ENCODE results near the gene FBLN2. TPM values are rescaled to one million over a fixed set of nuclear protein-coding genes. Genes with fewer than 3 reads are reported as not detected.

Gene FBLN2
- total RNA-seq, 1 donor from 2014 or later = 413 TPM

DNA sequence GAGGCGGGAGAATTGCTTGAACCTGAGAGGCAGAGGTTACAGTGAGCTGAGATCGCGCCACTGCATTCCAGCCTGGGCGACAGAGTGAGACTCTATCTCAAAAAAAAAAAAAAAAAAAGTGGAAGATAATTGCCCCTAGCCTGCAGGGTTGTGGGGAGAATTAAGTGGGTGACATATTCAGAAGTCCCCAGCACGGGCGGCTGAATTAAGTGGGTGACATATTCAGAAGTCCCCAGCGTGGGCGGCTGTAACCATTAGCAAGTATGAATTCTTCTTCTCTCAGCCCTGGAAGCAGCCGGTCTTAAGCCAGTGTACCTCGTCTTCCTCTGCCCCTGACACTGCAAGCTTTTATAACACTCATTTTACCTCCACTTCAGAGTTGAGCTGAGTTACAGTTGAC is 44.7 kb downstream of the FBLN2 start:
- Mint-ChIP-seq H3K27me3 (ENCODE audit: low read depth) (no peaks in the 10 kb centered on the region), H3K27ac (ENCODE audit: unreplicated experiment) (no peak overlapping the region), H3K9me3 (ENCODE audit: low read depth) (no peaks in the 10 kb centered on the region), H3K36me3 (ENCODE audit: low read depth) (peaks cover 4% of the 10 kb centered on the region), H3K4me3 (ENCODE audit: unreplicated experiment) (no peak overlapping the region), H3K4me1 (ENCODE audit: low read depth) (peaks cover 31% of the 10 kb centered on the region)
- no peak for DNase-seq (ENCODE audit: low spot score)
- no peak for TF ChIP-seq CTCF (IDR thresholded peaks at IDR 0.05)

DNA sequence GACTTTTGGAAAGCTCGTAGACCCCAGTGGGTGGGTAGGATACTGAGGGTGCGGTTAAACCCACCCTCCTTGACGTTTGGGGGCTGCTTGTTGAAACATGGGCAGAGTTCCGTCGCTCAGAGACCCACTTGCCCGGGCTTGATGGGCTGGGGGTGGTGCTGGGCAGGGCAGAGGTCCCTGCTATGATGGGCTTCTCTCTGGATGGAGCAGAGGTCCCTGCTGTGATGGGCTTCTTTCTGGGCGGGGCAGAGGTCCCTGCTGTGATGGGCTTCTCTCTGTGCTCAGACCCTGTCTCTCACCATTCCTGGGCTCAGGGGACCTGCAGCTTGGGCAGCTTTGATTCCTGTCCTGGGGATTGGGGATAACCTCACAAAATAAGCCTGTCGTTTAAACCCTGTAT is 45.2 kb downstream of the FBLN2 start:
- DNase-seq (ENCODE audit: low spot score) = no peak
- no peak overlapping the region for H3K4me3 Mint-ChIP-seq (ENCODE audit: unreplicated experiment)
- H3K4me1 Mint-ChIP-seq (ENCODE audit: low read depth) = peaks cover 31% of the 10 kb centered on the region
- no peak overlapping the region for H3K27ac Mint-ChIP-seq (ENCODE audit: unreplicated experiment)
- no peak for TF ChIP-seq CTCF (IDR thresholded peaks at IDR 0.05)
- H3K36me3 Mint-ChIP-seq (ENCODE audit: low read depth) = peaks cover 4% of the 10 kb centered on the region
- H3K27me3 Mint-ChIP-seq (ENCODE audit: low read depth) = no peaks in the 10 kb centered on the region
- no peaks in the 10 kb centered on the region for H3K9me3 Mint-ChIP-seq (ENCODE audit: low read depth)

- Mint-ChIP-seq H3K4me3 (ENCODE audit: unreplicated experiment) (no peak overlapping the region), H3K9me3 (ENCODE audit: low read depth) (no peaks in the 10 kb centered on the region), H3K4me1 (ENCODE audit: low read depth) (peaks cover 32% of the 10 kb centered on the region), H3K27me3 (ENCODE audit: low read depth) (no peaks in the 10 kb centered on the region), H3K27ac (ENCODE audit: unreplicated experiment) (no peak overlapping the region), H3K36me3 (ENCODE audit: low read depth) (peaks cover 4% of the 10 kb centered on the region)
- no peak for TF ChIP-seq CTCF (IDR thresholded peaks at IDR 0.05)
- DNase-seq (ENCODE audit: low spot score) = no peak
Measured at GRCh38 chr3:13594991-13595421, 46.1 kb downstream of the FBLN2 start.

DNA sequence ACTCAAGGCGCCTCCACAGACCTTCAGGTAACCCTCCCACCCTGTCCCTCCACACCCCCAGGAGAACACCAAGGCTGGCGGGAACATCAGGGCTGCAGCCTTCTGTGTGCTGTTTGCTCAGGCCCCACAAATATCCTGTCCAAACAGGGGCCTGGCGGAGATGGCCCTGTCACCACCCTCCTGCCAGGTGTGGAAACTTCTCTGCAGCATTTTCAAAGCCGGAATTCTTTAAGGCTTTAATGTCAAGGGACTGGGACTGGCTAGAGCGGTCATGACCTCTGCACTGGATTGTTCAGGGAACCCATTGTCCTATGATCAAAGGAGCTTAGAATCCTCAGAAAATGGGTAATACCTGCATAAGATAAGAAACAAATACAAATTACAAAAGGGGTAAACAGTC is 46.6 kb downstream of the FBLN2 start:
- no peak overlapping the region for H3K27ac Mint-ChIP-seq (ENCODE audit: unreplicated experiment)
- peaks cover 3% of the 10 kb centered on the region for H3K36me3 Mint-ChIP-seq (ENCODE audit: low read depth)

DNA sequence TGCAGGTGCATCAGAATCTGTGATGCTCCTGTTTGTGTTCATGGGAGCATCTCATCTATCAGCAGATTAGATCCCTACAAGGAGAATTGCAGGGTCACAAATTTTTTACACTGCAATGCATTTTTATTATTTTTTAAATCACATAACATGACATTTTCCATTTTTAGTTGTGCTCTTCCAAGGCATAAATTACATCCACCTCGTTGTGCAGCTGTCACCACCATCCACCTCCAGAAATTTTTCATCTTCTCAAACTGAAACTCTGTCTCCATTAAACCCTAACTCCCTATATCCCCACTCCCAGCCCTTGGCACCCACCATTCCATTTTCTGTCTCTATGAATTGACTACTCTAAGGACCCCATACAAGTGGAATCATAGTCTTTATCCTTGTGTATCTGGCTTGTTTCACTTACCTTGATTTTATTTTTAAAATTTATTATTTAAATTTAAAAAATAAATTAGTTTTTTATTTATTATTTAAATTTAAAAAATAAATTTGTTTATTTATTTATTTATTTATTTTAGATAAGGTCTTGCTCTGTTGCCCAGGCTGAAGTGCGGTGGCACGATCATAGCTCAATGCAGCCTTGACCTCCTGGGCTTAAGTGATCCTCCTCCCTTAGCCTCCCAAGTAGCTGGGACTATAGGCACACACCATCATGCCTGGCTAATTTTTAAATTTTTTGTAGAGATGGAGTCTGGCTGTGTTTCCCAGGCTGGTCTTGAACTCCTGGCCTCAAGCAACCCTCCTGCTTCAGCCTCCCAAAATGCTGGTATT is 47.7 kb downstream of the FBLN2 start:
- Mint-ChIP-seq H3K27me3 (ENCODE audit: low read depth) (no peaks in the 10 kb centered on the region), H3K9me3 (ENCODE audit: low read depth) (no peaks in the 10 kb centered on the region), H3K27ac (ENCODE audit: unreplicated experiment) (no peak overlapping the region), H3K4me3 (ENCODE audit: unreplicated experiment) (no peak overlapping the region), H3K36me3 (ENCODE audit: low read depth) (peaks cover 2% of the 10 kb centered on the region), H3K4me1 (ENCODE audit: low read depth) (peaks cover 44% of the 10 kb centered on the region)
- TF ChIP-seq CTCF (IDR thresholded peaks at IDR 0.05) = no peak
- DNase-seq (ENCODE audit: low spot score) = no peak

More for the DNA sequence above, 46.6 kb downstream of the FBLN2 start:
- no peaks in the 10 kb centered on the region for H3K27me3 Mint-ChIP-seq (ENCODE audit: low read depth)
- TF ChIP-seq CTCF (IDR thresholded peaks at IDR 0.05) = no peak
- H3K4me1 Mint-ChIP-seq (ENCODE audit: low read depth) = peaks cover 37% of the 10 kb centered on the region
- DNase-seq (ENCODE audit: low spot score) = no peak
- no peak overlapping the region for H3K4me3 Mint-ChIP-seq (ENCODE audit: unreplicated experiment)
- H3K9me3 Mint-ChIP-seq (ENCODE audit: low read depth) = no peaks in the 10 kb centered on the region
